ENCODE measurements around the gene CHD9. TPM values are rescaled to one million over a fixed set of nuclear protein-coding genes. Genes with fewer than 3 reads are reported as not detected.

CHD9 gene
- total and polyA plus RNA-seq, 9 of the 15 experiments (the other 6 are each of a cell fraction or from before 2014, with no cell fraction given): 29.0 to 69.3 (median 40.6) TPM

DNA sequence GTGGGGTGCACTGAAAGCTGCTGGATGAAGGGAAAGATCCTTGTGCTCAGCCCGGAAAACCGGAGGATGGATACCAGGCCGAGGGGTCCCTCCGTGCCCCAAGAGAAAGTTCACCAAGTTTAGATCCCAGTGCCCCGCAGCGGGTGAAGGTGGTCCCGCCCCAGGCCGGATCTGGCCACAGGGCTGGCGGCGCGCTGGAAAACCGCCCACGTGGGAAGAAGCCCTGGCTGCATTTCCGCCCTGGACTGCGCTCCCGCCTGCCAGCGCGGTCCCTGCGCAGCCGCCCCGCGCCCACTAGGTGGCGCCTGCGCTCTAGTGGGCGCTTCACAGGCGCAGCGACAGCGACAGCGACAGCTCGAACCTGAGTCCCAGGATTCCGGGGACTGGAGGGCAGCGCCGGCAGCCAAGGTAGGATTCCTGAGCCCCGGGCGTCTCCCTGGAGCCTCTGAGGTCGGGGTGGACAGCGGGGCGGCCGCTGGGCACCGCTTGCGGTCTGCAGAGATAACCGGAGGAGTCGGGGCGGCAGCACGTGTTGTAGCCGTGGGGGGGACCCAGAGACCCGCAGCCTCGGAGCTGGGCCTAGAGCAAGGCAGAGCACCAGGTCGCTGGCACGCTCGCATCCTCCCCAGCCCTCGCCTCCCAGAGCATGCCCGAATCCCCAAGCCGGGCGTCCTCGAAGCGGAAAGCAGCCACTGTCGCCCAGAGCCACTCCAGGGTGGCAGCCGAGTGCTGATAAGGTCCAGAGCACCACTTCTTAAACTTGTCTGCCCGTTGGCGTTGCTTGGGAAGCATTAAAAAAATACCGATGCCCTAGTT lies at the start of gene CHD9 (continued):
- TF ChIP-seq, protein P1, sequence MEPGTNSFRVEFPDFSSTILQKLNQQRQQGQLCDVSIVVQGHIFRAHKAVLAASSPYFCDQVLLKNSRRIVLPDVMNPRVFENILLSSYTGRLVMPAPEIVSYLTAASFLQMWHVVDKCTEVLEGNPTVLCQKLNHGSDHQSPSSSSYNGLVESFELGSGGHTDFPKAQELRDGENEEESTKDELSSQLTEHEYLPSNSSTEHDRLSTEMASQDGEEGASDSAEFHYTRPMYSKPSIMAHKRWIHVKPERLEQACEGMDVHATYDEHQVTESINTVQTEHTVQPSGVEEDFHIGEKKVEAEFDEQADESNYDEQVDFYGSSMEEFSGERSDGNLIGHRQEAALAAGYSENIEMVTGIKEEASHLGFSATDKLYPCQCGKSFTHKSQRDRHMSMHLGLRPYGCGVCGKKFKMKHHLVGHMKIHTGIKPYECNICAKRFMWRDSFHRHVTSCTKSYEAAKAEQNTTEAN (CRISPR knock-in tag; IDR thresholded peaks at IDR 0.05): peak; percentile 88
- TF ChIP-seq HMGN3 (IDR thresholded peaks at IDR 0.05; ENCODE audit: borderline replicate concordance, extremely low read depth, insufficient read length, low read depth, low read length) (peak; percentile 73), KAT8 (IDR thresholded peaks at IDR 0.05; ENCODE audit: low read depth) (no peak), SPI1 (IDR thresholded peaks at IDR 0.05; ENCODE audit: borderline replicate concordance, low read depth, low read length) (0 out of 2 replicates have a peak, but pooled peaks have one; percentile 35), POLR2H (tag; IDR thresholded peaks at IDR 0.05; ENCODE audit: low read depth) (peak; percentile 1; the same call in 1 of the 2 replicates), FOXK1 (CRISPR knock-in tag; IDR thresholded peaks at IDR 0.05; ENCODE audit: borderline replicate concordance) (0 out of 2 replicates have a peak, but pooled peaks have one; percentile 36), GABPA (tag; conservative IDR thresholded peaks at IDR 0.05; ENCODE audit: low read depth) (peak; percentile 74), ZNF12 (CRISPR knock-in tag; IDR thresholded peaks at IDR 0.05) (no peak), HCFC1 (IDR thresholded peaks at IDR 0.05; ENCODE audit: low read depth, low read length) (peak; percentile 59), CC2D1A (IDR thresholded peaks at IDR 0.05) (no peak), PHF20 (IDR thresholded peaks at IDR 0.05; ENCODE audit: partially characterized antibody) (peak; percentile 41), ETV5 (CRISPR knock-in tag; IDR thresholded peaks at IDR 0.05; ENCODE audit: low read depth) (peak; percentile 70; the same call in 1 of the 2 replicates), TAF1 (IDR thresholded peaks at IDR 0.05; ENCODE audit: control insufficient read depth, extremely low read depth, insufficient read depth, low read length, severe bottlenecking) (peak; percentile 64), FUS (optimal IDR thresholded peaks at IDR 0.05; ENCODE audit: low read depth, low read length) (peak; percentile 61), PTTG1 (tag; IDR thresholded peaks at IDR 0.05; ENCODE audit: low read depth) (no peak)
- TF ChIP-seq, protein P2, sequence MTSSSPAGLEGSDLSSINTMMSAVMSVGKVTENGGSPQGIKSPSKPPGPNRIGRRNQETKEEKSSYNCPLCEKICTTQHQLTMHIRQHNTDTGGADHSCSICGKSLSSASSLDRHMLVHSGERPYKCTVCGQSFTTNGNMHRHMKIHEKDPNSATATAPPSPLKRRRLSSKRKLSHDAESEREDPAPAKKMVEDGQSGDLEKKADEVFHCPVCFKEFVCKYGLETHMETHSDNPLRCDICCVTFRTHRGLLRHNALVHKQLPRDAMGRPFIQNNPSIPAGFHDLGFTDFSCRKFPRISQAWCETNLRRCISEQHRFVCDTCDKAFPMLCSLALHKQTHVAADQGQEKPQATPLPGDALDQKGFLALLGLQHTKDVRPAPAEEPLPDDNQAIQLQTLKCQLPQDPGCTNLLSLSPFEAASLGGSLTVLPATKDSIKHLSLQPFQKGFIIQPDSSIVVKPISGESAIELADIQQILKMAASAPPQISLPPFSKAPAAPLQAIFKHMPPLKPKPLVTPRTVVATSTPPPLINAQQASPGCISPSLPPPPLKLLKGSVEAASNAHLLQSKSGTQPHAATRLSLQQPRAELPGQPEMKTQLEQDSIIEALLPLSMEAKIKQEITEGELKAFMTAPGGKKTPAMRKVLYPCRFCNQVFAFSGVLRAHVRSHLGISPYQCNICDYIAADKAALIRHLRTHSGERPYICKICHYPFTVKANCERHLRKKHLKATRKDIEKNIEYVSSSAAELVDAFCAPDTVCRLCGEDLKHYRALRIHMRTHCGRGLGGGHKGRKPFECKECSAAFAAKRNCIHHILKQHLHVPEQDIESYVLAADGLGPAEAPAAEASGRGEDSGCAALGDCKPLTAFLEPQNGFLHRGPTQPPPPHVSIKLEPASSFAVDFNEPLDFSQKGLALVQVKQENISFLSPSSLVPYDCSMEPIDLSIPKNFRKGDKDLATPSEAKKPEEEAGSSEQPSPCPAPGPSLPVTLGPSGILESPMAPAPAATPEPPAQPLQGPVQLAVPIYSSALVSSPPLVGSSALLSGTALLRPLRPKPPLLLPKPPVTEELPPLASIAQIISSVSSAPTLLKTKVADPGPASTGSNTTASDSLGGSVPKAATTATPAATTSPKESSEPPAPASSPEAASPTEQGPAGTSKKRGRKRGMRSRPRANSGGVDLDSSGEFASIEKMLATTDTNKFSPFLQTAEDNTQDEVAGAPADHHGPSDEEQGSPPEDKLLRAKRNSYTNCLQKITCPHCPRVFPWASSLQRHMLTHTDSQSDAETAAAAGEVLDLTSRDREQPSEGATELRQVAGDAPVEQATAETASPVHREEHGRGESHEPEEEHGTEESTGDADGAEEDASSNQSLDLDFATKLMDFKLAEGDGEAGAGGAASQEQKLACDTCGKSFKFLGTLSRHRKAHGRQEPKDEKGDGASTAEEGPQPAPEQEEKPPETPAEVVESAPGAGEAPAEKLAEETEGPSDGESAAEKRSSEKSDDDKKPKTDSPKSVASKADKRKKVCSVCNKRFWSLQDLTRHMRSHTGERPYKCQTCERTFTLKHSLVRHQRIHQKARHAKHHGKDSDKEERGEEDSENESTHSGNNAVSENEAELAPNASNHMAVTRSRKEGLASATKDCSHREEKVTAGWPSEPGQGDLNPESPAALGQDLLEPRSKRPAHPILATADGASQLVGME (CRISPR knock-in tag; IDR thresholded peaks at IDR 0.05): 0 out of 2 replicates have a peak, but pooled peaks have one; percentile 19
- TF ChIP-seq, protein P3, sequence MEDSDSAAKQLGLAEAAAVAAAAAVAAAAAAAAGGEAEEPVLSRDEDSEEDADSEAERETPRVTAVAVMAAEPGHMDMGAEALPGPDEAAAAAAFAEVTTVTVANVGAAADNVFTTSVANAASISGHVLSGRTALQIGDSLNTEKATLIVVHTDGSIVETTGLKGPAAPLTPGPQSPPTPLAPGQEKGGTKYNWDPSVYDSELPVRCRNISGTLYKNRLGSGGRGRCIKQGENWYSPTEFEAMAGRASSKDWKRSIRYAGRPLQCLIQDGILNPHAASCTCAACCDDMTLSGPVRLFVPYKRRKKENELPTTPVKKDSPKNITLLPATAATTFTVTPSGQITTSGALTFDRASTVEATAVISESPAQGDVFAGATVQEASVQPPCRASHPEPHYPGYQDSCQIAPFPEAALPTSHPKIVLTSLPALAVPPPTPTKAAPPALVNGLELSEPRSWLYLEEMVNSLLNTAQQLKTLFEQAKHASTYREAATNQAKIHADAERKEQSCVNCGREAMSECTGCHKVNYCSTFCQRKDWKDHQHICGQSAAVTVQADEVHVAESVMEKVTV (CRISPR knock-in tag; IDR thresholded peaks at IDR 0.05): peak; percentile 87
